ENCODE results near the gene DNAJC30. TPM values are rescaled to one million over a fixed set of nuclear protein-coding genes. Genes with fewer than 3 reads are reported as not detected.

Gene DNAJC30
- total RNA-seq, 1 experiment from 2014 or later: 8.5 TPM

DNA sequence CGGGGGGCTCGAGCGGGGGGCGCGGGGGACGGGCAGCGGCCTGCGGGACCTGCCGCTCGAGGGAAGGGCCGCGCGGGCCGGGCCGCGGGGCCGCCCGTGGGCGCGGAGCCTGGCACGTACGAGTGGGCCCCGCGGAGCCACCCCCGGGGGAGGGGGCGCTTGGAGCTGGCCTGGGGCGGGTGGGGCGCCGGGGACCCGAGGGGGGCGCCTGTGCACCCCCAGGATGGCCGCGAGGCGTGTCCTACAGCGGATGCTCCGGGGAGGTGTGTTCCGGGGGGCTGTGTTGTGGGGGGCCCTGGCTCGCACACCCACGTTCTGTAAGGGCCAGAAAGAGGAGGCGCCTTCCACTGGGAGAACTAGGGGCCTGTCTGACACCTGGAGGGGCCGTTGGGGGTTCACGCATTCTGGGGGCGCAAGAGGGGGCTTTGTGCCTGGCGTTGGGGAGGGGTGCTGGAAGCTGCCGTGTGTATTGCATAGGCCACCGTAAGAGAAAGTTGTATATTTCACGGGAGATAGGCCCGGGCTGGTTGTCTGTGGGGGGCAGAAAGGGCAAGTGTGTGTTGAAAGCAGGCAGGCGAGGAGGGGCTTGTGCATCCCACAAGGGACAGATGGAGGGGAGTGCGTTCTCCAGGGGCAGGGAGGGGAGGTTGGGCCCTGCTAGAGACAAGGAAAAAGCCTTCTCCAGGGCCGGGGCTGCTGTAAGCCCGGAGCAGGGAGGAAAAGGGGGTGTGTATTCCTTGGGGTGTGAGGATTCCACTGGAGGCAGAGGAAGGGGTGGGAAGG lies 15.0 kb downstream of the DNAJC30 start:
- no TSS peak for BruUV-seq (replicated peaks)
- H3K4me2 ChIP-seq (ENCODE audit: low read length): peak overlapping the region; percentile 95
- no peaks in the 10 kb centered on the region for H3K27me3 ChIP-seq (ENCODE audit: insufficient read depth, low read length)
- RAD21 ChIA-PET (ENCODE audit: low non-redundant PET in 1 of 2, low total read pairs in 2 of 2, uncharacterized antibody in 2 of 2, unreplicated experiment in 2 of 2): interaction anchor here in 1 of 2 experiments (0.6 to 1.0 kb wide), 2 partner anchors 59 to 61 kb away, joined by 3 read pairs; no protein-coding TSS in a partner anchor
- H3K9ac ChIP-seq (ENCODE audit: low read length): peak overlapping the region; percentile 72
- H4K20me1 ChIP-seq (ENCODE audit: insufficient read depth): no peaks in the 10 kb centered on the region
- POLR2A ChIA-PET: interaction anchor here (1.2 to 1.4 kb wide), 2 partner anchors 10 to 32 kb away, joined by 3 read pairs; no protein-coding TSS in a partner anchor
- intact Hi-C loops (cut with micrococcal nuclease): loop anchor here (2.0 to 10.0 kb wide), 2 partner anchors 43 to 57 kb away; partner anchors contain the start of gene MLXIPL
- H3K9me2 ChIP-seq (ENCODE audit: insufficient read depth): no peaks in the 10 kb centered on the region
- H3K9me3 ChIP-seq (ENCODE audit: control insufficient read depth in 1 of 2, insufficient read depth in 1 of 2, low read depth in 1 of 2, low read length in 2 of 2): peaks cover 0 to 3% of the 10 kb centered on the region in 2 experiments; a peak in 1 of 4 replicates
- CTCF ChIA-PET: interaction anchor here (1.2 to 2.2 kb wide), 4 partner anchors 15 to 62 kb away, joined by 3 to 8 read pairs (median 3); no protein-coding TSS in a partner anchor
- TF ChIP-seq FOSL1 (IDR thresholded peaks at IDR 0.05; ENCODE audit: low read depth) (no peak), ZFX (IDR thresholded peaks at IDR 0.05) (0 out of 2 replicates have a peak, but pooled peaks have one; percentile 60)
- H3K4me3 ChIP-seq (replicated peaks in 1 of 2; ENCODE audit: low read depth in 1 of 2, low read length in 2 of 2): peak overlapping the region; percentile 68 to 69
- peak overlapping the region; percentile 66; the same call in 1 of the 2 replicates for H3K27ac ChIP-seq (ENCODE audit: low read depth, low read length)
- peaks cover 33 to 46% of the 10 kb centered on the region in 2 experiments for H3K4me1 ChIP-seq (ENCODE audit: control insufficient read depth in 1 of 2, insufficient read depth in 2 of 2, low read length in 2 of 2)
- ATAC-seq: no peak
- H3K79me2 ChIP-seq (ENCODE audit: insufficient read depth, low read length): no peaks in the 10 kb centered on the region
- DNase-seq (ENCODE audit: low read depth, low spot score): no peak
- H2AFZ ChIP-seq (ENCODE audit: low read depth, low read length, poor library complexity, severe bottlenecking): no peak overlapping the region
- peaks cover 0 to 5% of the 10 kb centered on the region in 2 experiments; a peak in 1 of 4 replicates for H3K36me3 ChIP-seq (ENCODE audit: control insufficient read depth in 1 of 2, insufficient read depth in 2 of 2, low read length in 2 of 2)

DNA sequence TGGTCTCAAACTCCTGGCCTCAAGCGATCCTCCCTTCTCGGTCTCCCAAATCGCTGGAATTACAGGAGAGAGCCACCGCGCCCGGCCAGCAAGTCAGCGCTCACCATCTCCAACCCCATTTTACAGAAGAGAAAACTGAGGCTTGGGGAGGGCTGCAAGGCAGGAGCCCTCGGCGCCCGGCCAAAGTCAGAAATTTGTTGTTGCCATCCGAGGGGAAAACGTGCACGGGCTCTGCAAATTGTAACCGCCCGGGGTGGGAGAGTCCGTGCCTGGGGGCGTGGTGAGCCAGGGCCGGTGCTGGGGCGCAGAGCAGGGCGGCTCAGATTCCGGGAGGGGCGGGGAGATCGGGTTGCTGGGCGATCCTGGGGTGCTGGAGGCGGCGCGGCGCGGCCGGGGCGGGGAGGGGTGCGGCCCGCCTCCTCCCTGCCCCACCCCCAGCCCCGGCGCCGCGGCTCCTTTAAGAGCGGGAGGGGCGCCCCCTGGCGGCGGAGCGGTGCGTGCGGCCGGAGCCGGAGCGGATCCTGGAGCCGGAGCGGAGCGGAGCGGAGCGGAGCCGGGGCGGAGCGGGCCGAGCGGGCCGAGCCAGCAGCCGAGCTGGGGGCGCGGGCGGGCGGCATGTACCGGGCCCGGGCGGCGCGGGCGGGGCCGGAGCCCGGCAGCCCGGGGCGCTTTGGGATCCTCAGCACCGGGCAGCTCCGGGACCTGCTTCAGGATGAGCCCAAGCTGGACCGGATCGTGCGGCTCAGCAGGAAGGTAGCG lies 15.7 kb downstream of the DNAJC30 start, which contains the start of gene VPS37D:
Gene VPS37D (plus strand): TSS at position 488 of the 759 bp plus-strand sequence. CDS start 128 bp downstream, at position 616.
- peaks cover 33 to 46% of the 10 kb centered on the region in 2 experiments for H3K4me1 ChIP-seq (ENCODE audit: control insufficient read depth in 1 of 2, insufficient read depth in 2 of 2, low read length in 2 of 2)
- no TSS peak for BruUV-seq (replicated peaks)
- H3K36me3 ChIP-seq (ENCODE audit: control insufficient read depth in 1 of 2, insufficient read depth in 2 of 2, low read length in 2 of 2): peaks cover 0 to 5% of the 10 kb centered on the region in 2 experiments; a peak in 1 of 4 replicates
- H3K79me2 ChIP-seq (ENCODE audit: insufficient read depth, low read length): no peaks in the 10 kb centered on the region
- POLR2A ChIA-PET: interaction anchor here (1.9 kb wide), 1 partner anchor 43 kb away, joined by 4 read pairs; the partner anchor contains the start of gene MLXIPL
- DNase-seq (ENCODE audit: low read depth, low spot score) (peak; percentile 67), ATAC-seq (peak; percentile 85)
- no peaks in the 10 kb centered on the region for H3K9me2 ChIP-seq (ENCODE audit: insufficient read depth)
- H4K20me1 ChIP-seq (ENCODE audit: insufficient read depth): no peaks in the 10 kb centered on the region
- CTCF ChIA-PET: interaction anchor here (1.2 to 2.2 kb wide), 3 partner anchors 15 to 61 kb away, joined by 3 to 8 read pairs (median 3); no protein-coding TSS in a partner anchor
- no peaks in the 10 kb centered on the region for H3K27me3 ChIP-seq (ENCODE audit: insufficient read depth, low read length)
- intact Hi-C loops (cut with micrococcal nuclease): loop anchor here (2.0 to 10.0 kb wide), 2 partner anchors 43 to 57 kb away; partner anchors contain the start of gene MLXIPL
- H3K9me3 ChIP-seq (ENCODE audit: control insufficient read depth in 1 of 2, insufficient read depth in 1 of 2, low read depth in 1 of 2, low read length in 2 of 2): peaks cover 0 to 6% of the 10 kb centered on the region in 2 experiments; a peak in 1 of 4 replicates
- H2AFZ ChIP-seq (ENCODE audit: low read depth, low read length, poor library complexity, severe bottlenecking): peak within 1 kb of the TSS; percentile 89
- peak within 1 kb of the TSS; percentile 66; the same call in 1 of the 2 replicates for H3K27ac ChIP-seq (ENCODE audit: low read depth, low read length)
- H3K4me3 ChIP-seq (replicated peaks in 1 of 2; ENCODE audit: low read depth in 1 of 2, low read length in 2 of 2): peak within 1 kb of the TSS; percentile 68 to 69
- peak within 1 kb of the TSS; percentile 95 for H3K4me2 ChIP-seq (ENCODE audit: low read length)
- RAD21 ChIA-PET (ENCODE audit: low non-redundant PET in 1 of 2, low total read pairs in 2 of 2, uncharacterized antibody in 2 of 2, unreplicated experiment in 2 of 2): interaction anchor here in 1 of 2 experiments (0.6 to 1.0 kb wide), 2 partner anchors 58 to 61 kb away, joined by 3 read pairs; no protein-coding TSS in a partner anchor
- H3K9ac ChIP-seq (ENCODE audit: low read length): peak within 1 kb of the TSS; percentile 72
- TF ChIP-seq ZNF274 (IDR thresholded peaks at IDR 0.05; ENCODE audit: low read depth, low read length) (no peak), SP1 (IDR thresholded peaks at IDR 0.05; ENCODE audit: low read depth) (peak; percentile 59), ZBTB33 (IDR thresholded peaks at IDR 0.05; ENCODE audit: extremely low read depth, insufficient replicate concordance, low read length) (no peak), POLR2AphosphoS5 (IDR thresholded peaks at IDR 0.05; ENCODE audit: low read depth, low read length) (peak; percentile 72), CBX3 (IDR thresholded peaks at IDR 0.05; ENCODE audit: low read depth) (peak; percentile 63; the same call in 1 of the 2 replicates), CTCF (IDR thresholded peaks at IDR 0.05 in 2 of 3, conservative IDR thresholded peaks at IDR 0.05 in 1 of 3; ENCODE audit: borderline replicate concordance in 1 of 3, insufficient read depth in 1 of 3, low read depth in 2 of 3, low read length in 2 of 3) (peak; percentile 57 to 68 (median 61); a peak in 5 of 6 replicates), YY1 (IDR thresholded peaks at IDR 0.05; ENCODE audit: extremely low read depth, insufficient replicate concordance, low read depth, low read length) (peak; percentile 70), TCF7L2 (IDR thresholded peaks at IDR 0.05; ENCODE audit: borderline replicate concordance, extremely low read depth, insufficient read depth, insufficient read length) (peak; percentile 40)

Measured in HCT116 (cell line).